ENCODE results near the gene ELN. TPM values are rescaled to one million over a fixed set of nuclear protein-coding genes. Genes with fewer than 3 reads are reported as not detected.

ELN gene
- total and polyA plus RNA-seq, 2 donors (not counting 1 experiment from before 2014, with no cell fraction given), result not detected

GRCh38 chr7:74099031-74099430 lies 71.1 kb downstream of the ELN start:
- no peak overlapping the region for H2AFZ ChIP-seq (ENCODE audit: insufficient read depth, low read depth, low read length, poor library complexity, severe bottlenecking)
- H3K4me1 Mint-ChIP-seq, result peaks cover 46% of the 10 kb centered on the region
- H3K4me3 ChIP-seq (ENCODE audit: control extremely low read depth in 1 of 5, extremely low read depth in 1 of 5, insufficient read depth in 1 of 5, low read depth in 2 of 5, low read length in 4 of 5), result no peak overlapping the region
- no peaks in the 10 kb centered on the region for H3K27me3 Mint-ChIP-seq
- 97% methylated on average over 17 of the region's 17 CpGs for WGBS (ENCODE audit: insufficient coverage)
- H3K27me3 ChIP-seq (replicated peaks in 1 of 4; ENCODE audit: control extremely low read depth in 1 of 4, control insufficient read depth in 3 of 4, insufficient read depth in 4 of 4, low read length in 3 of 4), result no peaks in the 10 kb centered on the region
- no peak overlapping the region for H3K4me3 Mint-ChIP-seq
- TF ChIP-seq, protein P1, sequence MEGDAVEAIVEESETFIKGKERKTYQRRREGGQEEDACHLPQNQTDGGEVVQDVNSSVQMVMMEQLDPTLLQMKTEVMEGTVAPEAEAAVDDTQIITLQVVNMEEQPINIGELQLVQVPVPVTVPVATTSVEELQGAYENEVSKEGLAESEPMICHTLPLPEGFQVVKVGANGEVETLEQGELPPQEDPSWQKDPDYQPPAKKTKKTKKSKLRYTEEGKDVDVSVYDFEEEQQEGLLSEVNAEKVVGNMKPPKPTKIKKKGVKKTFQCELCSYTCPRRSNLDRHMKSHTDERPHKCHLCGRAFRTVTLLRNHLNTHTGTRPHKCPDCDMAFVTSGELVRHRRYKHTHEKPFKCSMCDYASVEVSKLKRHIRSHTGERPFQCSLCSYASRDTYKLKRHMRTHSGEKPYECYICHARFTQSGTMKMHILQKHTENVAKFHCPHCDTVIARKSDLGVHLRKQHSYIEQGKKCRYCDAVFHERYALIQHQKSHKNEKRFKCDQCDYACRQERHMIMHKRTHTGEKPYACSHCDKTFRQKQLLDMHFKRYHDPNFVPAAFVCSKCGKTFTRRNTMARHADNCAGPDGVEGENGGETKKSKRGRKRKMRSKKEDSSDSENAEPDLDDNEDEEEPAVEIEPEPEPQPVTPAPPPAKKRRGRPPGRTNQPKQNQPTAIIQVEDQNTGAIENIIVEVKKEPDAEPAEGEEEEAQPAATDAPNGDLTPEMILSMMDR (IDR thresholded peaks at IDR 0.05), result no peak
- no peak for TF ChIP-seq EZH2 (IDR thresholded peaks at IDR 0.05; ENCODE audit: borderline replicate concordance, insufficient read depth, low read depth, low read length, poor library complexity, severe bottlenecking)
- peaks cover 0 to 9% (median 0%) of the 10 kb centered on the region in 3 donors for H3K9me3 ChIP-seq (ENCODE audit: control extremely low read depth in 1 of 3, control insufficient read depth in 2 of 3, insufficient read depth in 1 of 3, low read length in 2 of 3)
- CTCF ChIA-PET, result interaction anchor here (1.2 to 3.1 kb wide), 2 partner anchors 31 to 94 kb away, joined by 3 to 11 read pairs; no protein-coding TSS in a partner anchor
- no peaks in the 10 kb centered on the region for H4K20me1 ChIP-seq (ENCODE audit: control insufficient read depth, insufficient read depth, low read length, poor library complexity, severe bottlenecking)
- POLR2A ChIA-PET, result interaction anchor here (0.7 kb wide), 1 partner anchor 13 kb away, joined by 3 read pairs; no protein-coding TSS in a partner anchor
- H3K27ac ChIP-seq (ENCODE audit: low read length in 2 of 2), result no peak overlapping the region
- intact Hi-C loops (cut with micrococcal nuclease), result no loop called here
- no peaks in the 10 kb centered on the region for H3K9me3 Mint-ChIP-seq (ENCODE audit: insufficient read depth)
- peak overlapping the region; percentile 41 for H3K27ac Mint-ChIP-seq
- no peak overlapping the region for H3K9ac ChIP-seq (ENCODE audit: low read length)
- peaks cover 17% of the 10 kb centered on the region for H3K79me2 ChIP-seq (ENCODE audit: control insufficient read depth, insufficient read depth, low read length)
- peaks cover 30 to 41% of the 10 kb centered on the region in 2 donors for H3K4me1 ChIP-seq (ENCODE audit: control insufficient read depth in 2 of 2, insufficient read depth in 2 of 2, low read length in 2 of 2)
- ATAC-seq (ENCODE audit: low read depth), result no peak
- no peak overlapping the region for H3K4me2 ChIP-seq (replicated peaks; ENCODE audit: low read depth, low read length, poor library complexity, severe bottlenecking)
- peaks cover 1 to 36% of the 10 kb centered on the region in 2 experiments for H3K36me3 ChIP-seq (replicated peaks in 1 of 2; ENCODE audit: control extremely low read depth in 1 of 2, control insufficient read depth in 1 of 2, extremely low read depth in 1 of 2, insufficient read depth in 2 of 2, low read length in 1 of 2)
- DNase-seq, result no peak

- ATAC-seq (ENCODE audit: low read depth) (peak; percentile 81), DNase-seq (peak; percentile 93)
- H3K4me3 ChIP-seq (ENCODE audit: control extremely low read depth in 1 of 5, extremely low read depth in 1 of 5, insufficient read depth in 1 of 5, low read depth in 2 of 5, low read length in 4 of 5), result no peak overlapping the region
- TF ChIP-seq, protein P1 (IDR thresholded peaks at IDR 0.05), result no peak
- intact Hi-C loops (cut with micrococcal nuclease), result loop anchor here (1.0 to 2.0 kb wide), 4 partner anchors 8 to 74 kb away; partner anchors contain the start of gene EIF4H
- peak overlapping the region; percentile 85 to 88 for H3K27ac ChIP-seq (ENCODE audit: low read length in 2 of 2)
- no peaks in the 10 kb centered on the region for H3K27me3 Mint-ChIP-seq
- peaks cover 23 to 27% of the 10 kb centered on the region in 2 donors for H3K4me1 ChIP-seq (ENCODE audit: control insufficient read depth in 2 of 2, insufficient read depth in 2 of 2, low read length in 2 of 2)
- H3K9me3 ChIP-seq (ENCODE audit: control extremely low read depth in 1 of 3, control insufficient read depth in 2 of 3, insufficient read depth in 1 of 3, low read length in 2 of 3), result peaks cover 0 to 9% (median 0%) of the 10 kb centered on the region in 3 donors
- H3K4me2 ChIP-seq (replicated peaks; ENCODE audit: low read depth, low read length, poor library complexity, severe bottlenecking), result peak overlapping the region; percentile 26
- ChIA-PET CTCF (interaction anchor here (0.5 to 3.1 kb wide), 8 partner anchors 9 to 300 kb away, joined by 3 to 11 read pairs (median 6); partner anchors contain the start of genes EIF4H and LIMK1), POLR2A (interaction anchor here (0.6 to 1.7 kb wide), 6 partner anchors 18 to 299 kb away, joined by 3 to 8 read pairs (median 4); partner anchors contain the start of genes EIF4H and LIMK1)
- peak overlapping the region; percentile 98 for H3K27ac Mint-ChIP-seq
- peaks cover 34% of the 10 kb centered on the region for H3K4me1 Mint-ChIP-seq
- WGBS (ENCODE audit: insufficient coverage), result 8% methylated on average over 6 of the region's 8 CpGs
- H3K79me2 ChIP-seq (ENCODE audit: control insufficient read depth, insufficient read depth, low read length), result peaks cover 3% of the 10 kb centered on the region
- H2AFZ ChIP-seq (ENCODE audit: insufficient read depth, low read depth, low read length, poor library complexity, severe bottlenecking), result no peak overlapping the region
- H3K9me3 Mint-ChIP-seq (ENCODE audit: insufficient read depth), result no peaks in the 10 kb centered on the region
- H3K9ac ChIP-seq (ENCODE audit: low read length), result no peak overlapping the region
- peak overlapping the region; percentile 64 for H3K4me3 Mint-ChIP-seq
- H3K36me3 ChIP-seq (replicated peaks in 1 of 2; ENCODE audit: control extremely low read depth in 1 of 2, control insufficient read depth in 1 of 2, extremely low read depth in 1 of 2, insufficient read depth in 2 of 2, low read length in 1 of 2), result peaks cover 1 to 45% of the 10 kb centered on the region in 2 experiments
- H3K27me3 ChIP-seq (replicated peaks in 1 of 4; ENCODE audit: control extremely low read depth in 1 of 4, control insufficient read depth in 3 of 4, insufficient read depth in 4 of 4, low read length in 3 of 4), result no peaks in the 10 kb centered on the region
- no peaks in the 10 kb centered on the region for H4K20me1 ChIP-seq (ENCODE audit: control insufficient read depth, insufficient read depth, low read length, poor library complexity, severe bottlenecking)
Measured at GRCh38 chr7:74101061-74101681, 73.2 kb downstream of the ELN start.
